ENCODE measurements around the gene ERAP2.

Gene ERAP2

DNA sequence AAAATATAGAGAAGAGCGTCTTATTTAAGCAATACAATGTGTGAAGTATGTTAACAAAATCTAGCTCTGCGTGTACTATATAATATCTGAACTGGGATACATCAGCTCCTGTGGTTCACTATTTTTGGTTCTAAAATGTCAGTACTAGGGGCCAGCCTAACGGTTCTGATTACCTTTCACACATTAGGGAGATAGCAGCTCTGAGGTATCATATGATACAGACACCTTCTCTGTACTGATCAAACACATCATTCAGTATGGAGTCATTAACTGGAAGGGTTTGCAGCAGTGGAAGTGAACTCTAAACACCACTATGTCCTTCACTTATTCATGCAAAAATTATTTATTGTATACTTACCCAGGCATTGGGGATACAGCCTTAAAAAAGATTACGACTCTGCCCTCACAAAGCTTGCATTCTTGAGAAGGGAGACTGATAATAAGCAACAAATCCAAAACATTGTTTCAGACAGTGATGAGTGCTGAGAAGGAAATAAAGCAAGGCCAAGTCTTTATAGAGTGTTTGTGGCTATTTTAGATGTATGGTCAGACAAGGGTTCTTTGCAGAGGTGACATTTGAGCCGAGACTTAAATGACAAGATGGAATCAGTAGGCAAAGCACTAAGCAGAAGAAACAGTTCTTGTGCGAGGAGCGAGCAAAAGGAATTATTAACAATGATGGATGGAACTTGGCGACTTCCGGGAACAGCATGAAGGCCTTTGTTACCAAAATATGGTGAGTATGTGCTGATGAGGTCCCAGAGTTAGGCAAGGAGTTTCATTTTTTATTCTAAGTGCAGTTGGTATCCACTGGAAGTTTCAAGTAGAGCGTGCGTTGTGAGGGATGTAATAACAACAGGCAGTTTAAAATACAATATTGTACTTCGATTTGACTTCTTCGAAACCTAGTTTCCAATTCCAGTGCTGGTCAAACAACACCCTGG lies 57.7 kb downstream of the ERAP2 start:
- DNase-seq (ENCODE audit: low spot score) = peak; percentile 21

DNA sequence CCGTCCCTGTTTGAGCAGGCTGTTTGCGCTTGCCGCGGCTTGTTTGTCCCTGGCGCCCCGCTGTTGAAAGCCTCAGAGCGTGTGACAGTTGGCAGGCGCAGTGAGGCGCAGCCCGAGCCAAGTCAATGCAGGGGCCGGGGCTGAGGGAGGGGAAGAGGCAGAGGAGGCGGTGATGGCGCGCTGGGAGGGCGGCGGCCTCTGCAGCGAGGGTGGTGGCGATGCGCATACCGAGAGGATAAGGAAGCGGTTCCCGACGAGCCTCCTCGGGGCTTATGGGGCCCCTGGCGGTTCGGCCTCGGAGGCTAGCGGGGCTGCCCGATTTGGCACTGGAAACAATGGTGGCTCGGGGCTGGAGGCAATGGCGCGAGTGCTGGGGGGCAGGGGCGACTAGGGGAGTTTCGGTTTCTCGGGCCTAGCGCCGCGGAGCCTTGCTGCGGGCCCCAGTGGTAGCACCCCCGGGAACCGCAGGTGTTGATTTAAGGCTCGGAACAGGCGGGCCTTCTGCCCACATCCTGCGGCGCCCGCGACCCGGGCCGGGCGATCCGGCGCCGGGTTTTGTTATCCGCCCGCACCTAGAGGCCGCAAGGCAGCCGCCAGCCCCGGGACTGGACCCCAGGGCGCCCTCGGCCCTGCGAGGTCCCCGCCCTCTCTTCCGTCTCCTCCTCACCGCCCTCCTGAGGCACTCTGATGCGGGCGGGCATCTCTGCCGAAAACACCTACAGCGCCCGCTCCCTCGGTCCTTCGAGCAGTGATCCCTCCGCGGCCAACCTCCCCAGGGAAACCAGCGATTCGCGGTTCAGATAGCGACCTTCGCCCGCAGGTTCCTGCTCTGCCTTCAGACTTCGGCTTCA lies 58.6 kb downstream of the ERAP2 start:
- peak; percentile 94 for DNase-seq (ENCODE audit: low spot score)

DNA sequence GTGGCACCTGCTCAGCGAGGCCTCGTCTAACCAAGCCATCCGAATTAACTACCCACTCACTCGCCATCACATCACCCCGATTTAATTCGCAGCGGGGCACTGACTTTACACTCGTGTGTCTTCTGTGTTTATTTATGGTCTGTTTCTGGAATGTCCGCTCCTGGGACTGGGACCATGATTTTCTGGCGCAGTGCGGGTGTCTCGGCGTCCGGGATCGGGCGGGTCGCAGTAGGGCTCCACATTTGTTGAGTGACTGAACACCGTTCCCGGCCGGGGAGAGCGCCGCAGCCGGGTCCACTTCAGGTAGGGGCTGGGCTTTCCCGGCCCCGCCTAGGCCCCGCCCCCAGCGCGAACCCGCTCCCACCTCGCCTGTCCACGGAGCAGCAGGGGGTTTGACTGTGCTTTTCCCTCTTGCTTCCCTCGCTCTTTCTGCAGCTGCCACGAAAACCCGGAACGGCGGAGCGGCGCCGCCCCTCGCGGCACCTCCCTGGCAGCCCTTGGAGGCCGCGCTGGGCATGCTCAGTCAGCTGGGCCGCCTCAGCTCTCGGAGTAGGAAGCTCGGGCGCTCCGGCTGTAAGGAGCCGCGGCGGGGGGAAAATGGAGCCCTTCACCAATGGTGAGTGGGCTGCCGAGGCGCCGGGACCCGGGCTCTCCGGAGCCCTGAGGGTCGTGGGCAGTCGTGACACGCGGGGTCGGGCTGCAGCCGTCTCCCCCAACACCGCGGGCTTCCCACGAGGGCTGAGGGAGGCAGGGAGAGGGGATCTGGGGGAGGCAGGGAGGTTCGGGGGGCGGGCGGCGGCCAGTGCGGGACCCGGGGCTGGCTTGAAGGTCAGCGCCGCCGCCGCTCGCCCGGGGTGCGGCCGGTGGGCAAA lies 59.5 kb downstream of the ERAP2 start, which contains the start of gene LNPEP:
TSS of gene LNPEP (plus strand) at position 522 of the 872 bp plus-strand sequence. CDS start at position 598, 76 bp downstream.
- peak; percentile 95 for DNase-seq (ENCODE audit: low spot score)

DNA sequence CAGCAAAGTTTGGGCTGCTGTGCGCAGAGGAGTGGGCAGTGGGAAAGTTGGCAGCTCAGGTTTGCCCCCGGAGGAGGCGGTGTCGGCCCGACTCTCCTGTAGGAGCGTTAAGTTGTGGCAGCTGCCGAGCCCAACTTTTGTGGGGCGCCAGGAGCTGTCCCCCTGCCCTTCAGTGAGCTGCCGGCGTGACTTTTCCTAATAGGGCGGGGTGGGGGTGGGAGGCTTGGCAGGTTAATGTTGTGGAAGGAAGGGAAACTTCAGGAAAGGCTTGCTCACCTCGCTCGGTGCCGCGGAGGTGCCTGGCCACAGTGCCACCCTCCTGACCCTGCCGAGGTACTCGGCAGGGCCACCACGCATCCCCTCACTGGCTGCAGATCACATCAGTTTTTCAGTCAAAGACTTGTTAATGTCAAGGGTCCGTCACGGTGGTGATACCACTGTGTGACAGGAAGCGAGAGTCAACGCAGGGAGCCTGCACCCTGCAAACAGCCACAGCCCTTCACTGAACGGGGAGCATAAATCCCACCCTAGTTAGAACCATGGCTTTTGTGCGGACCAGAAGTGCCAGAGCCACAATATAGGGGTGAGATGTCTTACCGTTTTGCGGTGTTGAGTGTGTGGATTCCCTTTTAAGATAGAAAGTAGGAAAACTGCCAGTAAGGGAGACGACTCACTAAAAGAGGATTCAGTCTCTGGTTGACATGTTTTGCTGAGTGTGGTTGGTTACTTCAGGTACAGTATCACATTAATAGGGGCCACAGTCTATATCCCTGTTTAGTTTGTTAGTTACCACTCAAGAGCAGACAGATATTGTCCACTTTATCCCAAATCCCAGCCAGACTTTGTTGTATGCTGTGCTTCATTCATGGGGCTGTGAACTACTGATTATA lies 60.4 kb downstream of the ERAP2 start:
- peak; percentile 12 for DNase-seq (ENCODE audit: low spot score)

DNA sequence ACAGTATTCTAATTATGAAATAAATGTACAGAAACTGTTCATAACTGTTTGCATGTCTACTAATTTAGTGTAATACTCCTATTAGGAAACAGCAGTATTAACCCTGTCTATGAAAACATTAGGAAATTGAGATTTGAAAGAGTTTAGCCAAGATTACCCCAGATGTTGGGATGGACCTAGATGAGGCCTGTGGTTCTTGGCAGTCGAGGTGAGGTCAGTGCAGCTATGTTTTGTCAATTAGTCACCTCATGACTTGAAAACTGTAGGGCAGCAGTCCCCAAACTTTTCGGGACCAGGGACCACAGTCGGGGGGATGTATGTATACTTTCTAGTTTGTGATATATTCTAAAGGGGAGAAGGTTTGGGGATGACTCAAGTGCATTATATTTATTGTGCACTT lies 64.3 kb downstream of the ERAP2 start:
- DNase-seq (ENCODE audit: low spot score) = peak; percentile 11

DNA sequence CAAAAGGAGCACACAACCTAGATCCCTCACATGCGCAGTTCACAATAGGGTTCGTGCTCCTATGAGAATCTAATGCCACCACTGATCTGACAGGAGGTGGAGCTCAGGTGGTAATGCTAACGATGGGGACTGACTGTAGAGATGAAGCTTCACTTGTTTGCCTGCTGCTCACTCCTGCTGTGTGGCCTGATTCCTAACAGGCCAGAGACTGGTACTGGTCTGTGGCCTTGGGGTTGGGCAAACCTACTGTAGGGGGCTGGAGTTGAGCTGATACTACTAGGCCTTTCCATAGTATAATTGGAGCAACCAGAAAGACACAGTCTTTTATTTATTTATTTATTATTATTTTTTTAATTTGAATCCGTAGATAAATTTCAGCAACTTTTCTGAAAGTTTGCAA lies 64.8 kb downstream of the ERAP2 start:
- DNase-seq (ENCODE audit: low spot score) = no peak

DNA sequence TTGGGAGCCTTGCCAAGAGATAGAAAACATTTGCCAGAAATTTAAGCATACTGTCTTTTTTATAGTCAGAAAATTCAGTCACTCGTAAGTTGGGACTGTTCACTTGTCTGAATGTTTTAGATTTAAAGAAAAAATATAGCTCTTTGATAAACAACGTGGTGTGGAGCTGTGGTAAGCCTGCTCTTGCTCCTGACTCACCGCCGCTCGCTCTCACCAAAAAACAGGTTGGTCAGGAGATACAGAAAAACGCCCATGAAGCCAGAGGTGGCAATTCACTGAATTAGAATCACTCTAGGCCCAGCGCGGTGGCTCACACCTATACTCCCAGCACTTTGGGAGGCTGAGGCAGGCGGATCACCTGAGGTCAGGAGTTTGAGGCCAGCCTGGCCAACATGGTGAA lies 65.8 kb downstream of the ERAP2 start:
- no peak for DNase-seq (ENCODE audit: low spot score)

DNA sequence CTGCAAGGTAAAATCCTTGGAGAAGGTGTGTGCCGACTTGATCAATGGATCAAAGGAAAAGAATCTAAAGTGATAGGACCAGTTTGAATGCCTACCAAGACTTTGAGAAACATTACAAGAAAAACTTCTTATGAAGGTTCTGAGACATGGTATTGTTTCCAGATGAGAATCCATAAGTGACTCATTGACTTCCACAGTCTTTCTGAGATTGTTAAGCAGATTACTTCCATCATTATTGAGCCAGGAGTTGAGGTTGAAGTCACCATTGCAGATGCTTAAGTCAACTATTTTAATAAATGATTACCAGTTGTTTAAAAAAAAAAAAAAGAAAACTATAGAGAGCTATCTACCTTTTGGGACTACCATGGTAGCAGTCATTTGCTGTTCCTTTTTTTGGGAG lies 66.6 kb downstream of the ERAP2 start:
- peak; percentile 33 for DNase-seq (ENCODE audit: low spot score)

DNA sequence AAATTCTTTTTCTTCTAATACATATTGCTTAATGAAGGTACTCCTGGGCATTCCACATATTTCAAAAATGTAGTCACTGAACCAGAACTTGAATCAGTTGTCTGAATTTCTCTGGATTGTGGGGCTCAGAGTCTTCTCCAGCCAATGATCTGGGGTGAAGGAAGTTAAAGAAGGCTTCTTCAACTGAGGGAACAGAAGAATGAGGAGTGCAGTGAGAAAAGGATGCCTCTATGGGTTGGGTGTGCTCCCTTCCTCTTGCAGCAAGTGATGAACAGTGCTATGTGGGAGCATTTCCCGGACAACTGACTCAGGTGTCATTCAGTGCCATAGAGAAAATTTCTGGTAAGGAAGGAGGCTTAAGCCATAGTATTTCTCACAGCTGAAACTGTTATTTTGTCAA lies 67.5 kb downstream of the ERAP2 start:
- DNase-seq (ENCODE audit: low spot score) = peak; percentile 17

DNA sequence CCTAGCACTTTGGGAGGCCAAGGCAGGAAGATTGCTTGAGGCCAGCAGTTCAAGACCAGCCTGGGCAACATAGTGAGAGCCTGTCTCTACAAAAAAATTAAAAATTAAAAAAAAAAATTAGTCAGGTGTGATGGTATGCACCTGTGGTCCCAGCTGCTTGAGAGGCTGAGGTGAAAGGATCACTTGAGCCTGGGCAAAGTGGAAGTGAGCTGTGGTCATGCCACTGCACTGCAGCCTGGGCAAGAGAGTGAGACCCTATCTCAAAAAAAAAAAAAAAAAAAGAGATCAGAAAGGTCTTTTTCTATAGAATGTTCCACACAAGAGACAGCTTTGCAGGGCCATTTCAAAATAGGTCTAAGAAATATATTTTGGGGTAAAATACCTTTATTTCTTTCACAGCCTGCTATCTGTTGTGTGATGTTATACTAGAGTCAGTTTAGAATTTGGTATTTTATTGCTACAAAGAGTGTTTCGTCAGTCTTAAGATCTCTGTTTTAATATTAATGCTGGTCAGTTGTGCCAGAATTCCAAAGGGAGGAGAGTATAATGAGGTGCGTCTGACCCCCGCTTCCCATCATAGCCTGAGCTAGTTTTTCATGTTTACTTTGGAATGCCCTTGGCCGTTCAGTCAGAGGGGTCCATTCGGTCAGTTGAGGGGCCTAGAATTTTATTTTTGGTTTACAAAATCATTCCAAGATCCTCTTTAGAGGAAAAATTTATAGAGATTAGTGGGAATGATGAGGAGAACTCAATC lies 69.0 kb downstream of the ERAP2 start:
- no peak for DNase-seq (ENCODE audit: low spot score)

DNA sequence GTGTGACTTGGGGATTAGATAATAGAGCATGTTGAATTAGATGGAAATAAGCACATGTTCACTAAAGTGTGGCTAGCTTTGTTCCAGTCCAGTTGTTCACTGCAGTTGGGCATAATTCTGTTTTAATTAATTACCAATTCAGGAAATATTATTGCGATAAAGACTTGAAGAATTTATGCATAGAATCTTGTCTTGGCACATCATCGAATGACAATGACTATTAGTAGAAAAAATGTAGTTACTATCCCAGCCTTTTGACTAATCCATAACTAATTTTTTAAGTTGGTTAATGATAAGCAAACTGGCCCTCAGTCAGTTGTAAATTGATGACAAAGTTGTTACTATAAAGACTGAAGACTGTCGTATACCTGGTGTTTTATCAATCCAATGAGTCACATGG lies 70.1 kb downstream of the ERAP2 start:
- no peak for DNase-seq (ENCODE audit: low spot score)

DNA sequence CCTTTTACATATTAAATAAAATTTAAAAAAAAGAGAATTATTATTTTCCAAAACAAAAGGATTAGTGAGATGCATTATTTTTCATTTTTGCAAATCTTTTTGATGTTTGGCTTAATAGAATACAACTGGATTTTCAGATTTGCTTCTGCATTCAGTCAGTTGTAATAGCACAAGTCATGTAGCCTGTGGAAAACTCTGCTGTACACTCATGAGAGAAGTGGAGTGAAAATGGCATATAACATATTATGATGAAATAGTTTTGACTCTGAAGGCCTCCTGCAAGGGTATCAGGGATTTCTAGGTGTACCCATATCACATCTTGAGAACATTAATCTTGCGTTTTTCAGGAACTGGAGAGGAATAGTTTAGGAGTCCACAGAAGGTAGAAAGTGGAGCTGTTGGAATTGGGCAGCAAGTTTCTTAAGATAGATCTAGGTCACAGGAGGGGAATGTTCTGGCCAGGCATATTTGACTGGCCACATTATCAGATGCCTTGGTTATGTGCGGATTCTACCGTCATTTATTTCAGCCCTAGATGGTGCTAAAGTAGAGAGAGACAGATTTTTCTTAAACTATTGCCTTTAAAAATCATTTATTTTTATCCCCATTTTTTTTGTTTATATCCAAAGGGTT lies 75.9 kb downstream of the ERAP2 start:
- DNase-seq (ENCODE audit: low spot score) = no peak

DNA sequence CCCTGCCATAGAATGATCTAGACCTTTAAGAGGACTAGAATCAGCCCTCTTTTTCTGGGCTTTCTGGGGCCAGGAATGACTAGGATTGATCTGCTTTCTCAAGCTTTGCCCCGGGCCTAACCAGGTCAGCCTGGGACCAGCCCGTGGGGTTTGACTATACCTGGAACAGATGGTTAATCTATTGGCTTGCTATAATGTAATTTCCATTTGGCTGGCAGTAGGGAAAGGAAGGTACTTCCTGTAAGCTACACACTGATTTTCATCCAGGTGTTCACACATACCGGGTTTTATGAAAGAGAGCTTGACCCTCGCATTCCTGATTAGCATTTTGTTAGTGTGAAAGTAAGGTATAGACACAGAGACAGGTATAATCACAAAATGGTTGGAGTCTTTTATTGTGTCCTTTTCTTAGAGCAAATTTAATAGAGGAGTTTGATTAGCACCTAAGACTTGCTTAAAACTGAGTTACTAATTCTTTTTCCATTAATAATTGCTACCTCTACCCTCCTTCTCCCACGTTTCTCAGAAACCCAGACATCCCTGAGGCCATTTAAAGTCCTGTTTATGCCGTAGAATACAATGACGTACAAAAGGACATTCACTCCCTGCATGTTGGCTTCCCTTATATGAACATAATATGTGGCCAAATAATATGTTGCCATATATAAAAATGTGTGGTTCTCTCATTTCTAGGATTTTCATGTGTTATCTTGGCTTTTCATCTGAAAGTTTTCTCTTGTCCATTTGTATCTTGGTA lies 76.9 kb downstream of the ERAP2 start:
- no peak for DNase-seq (ENCODE audit: low spot score)

DNA sequence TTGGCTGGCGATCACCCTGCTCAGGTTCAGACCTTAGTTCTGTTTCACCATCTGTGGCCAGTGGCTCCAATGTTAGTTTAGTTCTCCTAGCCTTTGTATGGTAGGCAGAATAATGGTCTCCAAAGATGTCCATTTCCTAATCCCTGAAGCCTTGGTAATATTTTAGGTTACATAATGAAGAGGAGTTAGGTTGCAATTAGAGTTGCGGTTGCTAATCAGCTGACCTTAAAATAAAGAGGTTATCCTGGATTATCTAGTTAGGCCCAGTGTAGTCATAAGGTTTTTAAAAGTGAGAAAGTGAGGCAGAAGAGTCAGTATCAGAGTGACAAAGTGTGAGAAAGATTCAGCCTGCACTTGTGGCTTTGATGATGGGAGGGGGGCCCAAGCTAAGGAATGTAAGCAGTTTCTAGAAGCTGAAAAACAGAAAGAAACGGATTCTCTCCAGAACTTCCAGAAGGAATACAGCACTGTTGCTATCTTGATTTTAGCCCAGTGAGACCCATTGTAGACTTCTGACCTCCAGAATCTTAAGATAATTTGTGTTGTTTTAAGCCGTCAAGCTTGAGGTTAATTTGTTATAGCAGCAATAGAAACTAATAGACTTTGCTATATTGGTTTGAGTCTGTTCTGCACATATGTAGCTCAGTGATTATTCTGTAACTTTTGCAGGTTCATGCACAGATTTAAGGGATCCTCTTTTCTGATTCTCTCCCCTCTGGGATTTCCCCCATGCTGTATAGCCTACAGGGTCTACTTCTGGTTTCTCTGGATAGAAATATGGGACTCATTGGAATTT lies 81.2 kb downstream of the ERAP2 start:
- DNase-seq (ENCODE audit: low spot score) = no peak

DNA sequence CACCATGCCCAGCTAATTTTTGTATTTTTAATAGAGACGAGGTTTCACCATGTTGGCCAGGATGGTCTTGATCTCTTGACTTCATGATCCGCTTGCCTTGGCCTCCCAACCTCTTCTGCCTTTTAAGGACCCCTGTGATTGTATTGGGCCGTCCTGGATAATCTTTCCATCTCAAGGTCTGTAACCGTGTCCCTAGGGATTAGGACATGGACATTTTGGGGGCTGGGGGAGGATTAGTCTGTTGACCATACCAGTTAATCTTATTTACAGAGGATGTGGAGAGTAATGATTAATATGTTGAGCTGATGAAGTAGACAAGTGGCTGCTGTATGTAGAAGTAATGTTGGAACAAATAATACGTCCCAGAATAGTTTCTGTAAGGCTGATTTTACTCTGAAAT lies 82.7 kb downstream of the ERAP2 start:
- no peak for DNase-seq (ENCODE audit: low spot score)

DNA sequence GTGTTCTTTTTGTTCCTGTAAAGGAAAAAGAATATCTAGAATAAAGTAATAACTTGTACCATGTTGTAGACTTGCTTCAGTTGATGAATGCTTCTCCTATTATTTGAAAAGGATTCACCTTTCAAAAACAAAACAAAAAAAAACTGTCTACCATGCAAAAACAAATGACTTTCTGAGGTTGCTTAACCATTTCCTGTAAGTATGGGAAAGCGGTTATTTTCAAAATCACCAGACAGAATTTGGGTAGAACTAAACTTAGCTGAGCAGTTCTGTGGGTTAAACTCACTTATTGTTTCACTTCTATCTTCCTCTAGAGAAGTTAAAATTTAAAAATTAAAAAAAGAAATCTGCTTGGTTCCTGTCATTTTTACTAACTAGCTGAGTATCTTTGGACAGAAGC lies 84.8 kb downstream of the ERAP2 start:
- no peak for DNase-seq (ENCODE audit: low spot score)

DNA sequence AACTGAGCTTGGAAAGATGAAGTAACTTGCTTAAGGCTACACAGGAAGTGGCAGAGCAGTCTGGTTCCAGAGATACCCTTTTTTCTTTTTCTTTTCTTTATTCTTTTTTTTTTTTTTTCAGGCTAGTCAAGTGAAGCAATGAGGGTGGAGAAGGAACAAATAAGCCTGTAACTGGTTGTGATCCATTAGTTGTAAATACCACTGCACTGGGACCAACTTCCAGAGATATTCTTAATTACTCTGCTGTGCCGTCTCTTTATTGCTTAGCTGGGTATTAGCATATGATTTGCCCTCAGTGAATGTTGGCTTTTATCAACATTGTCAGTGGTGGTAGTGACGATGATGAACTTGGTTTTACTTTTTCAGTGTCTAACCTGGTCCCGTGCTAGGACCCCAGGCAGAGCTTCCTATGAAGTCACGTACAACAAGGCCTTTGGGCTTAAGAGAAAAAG lies 86.3 kb downstream of the ERAP2 start:
- no peak for DNase-seq (ENCODE audit: low spot score)

DNA sequence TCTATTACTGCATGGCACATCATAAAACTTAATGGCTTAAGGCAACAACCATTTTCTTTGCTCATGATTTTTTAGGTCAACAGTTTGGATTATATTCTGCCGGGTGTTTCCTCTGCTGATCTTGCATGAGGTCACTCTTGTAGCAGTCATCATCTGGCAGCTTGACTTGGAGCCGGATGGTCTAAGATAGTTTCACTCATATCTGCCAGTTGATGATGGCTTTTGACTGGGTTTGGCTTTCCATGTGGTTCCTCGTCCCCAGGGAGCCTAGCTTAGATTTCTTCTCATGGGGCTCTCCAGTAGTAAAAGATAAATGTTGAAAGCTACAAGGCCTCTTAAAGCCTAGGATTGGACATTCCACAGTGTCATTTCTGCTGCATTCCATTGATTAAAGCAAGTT lies 87.0 kb downstream of the ERAP2 start:
- peak; percentile 62 for DNase-seq (ENCODE audit: low spot score)

Data from GM03348 (cell line).